Mucosa of rectum (tissue), 2 donors: ENCODE data around the gene LYRM4.

ENCODE experiments used
- H3K27ac ChIP-seq, 2 donors: one replicate each; pipeline ENCODE4 v1.7.0; 2013; ENCODE audit warnings: inconsistent platforms in 2 of 2, low read depth in 2 of 2, low read length in 2 of 2
- H3K27me3 ChIP-seq, 2 donors: one replicate each; pipeline ENCODE4 v1.7.0; 2013; ENCODE audit warnings: low read length in 2 of 2; ENCODE audit not compliant: control insufficient read depth in 2 of 2, insufficient read depth in 2 of 2
- H3K36me3 ChIP-seq, 2 donors: one replicate each; pipeline ENCODE4 v1.7.0; 2013; ENCODE audit warnings: low read length in 2 of 2; ENCODE audit not compliant: control insufficient read depth in 2 of 2, insufficient read depth in 2 of 2
- H3K4me1 ChIP-seq, 2 donors: one replicate each; pipeline ENCODE4 v1.7.0; 2013; ENCODE audit warnings: low read length in 2 of 2, mild to moderate bottlenecking in 1 of 2; ENCODE audit not compliant: control insufficient read depth in 2 of 2, insufficient read depth in 2 of 2
- H3K4me3 ChIP-seq, 2 donors: one replicate each; pipeline ENCODE4 v1.7.0; 2013; ENCODE audit warnings: low read length in 2 of 2
- H3K9ac ChIP-seq, 2 donors: one replicate each; pipeline ENCODE4 v1.7.0; 2013; ENCODE audit warnings: low read length in 2 of 2, low read depth in 1 of 2, mild to moderate bottlenecking in 1 of 2
- H3K9me3 ChIP-seq, 2 donors: one replicate each; pipeline ENCODE4 v1.7.0; 2013; ENCODE audit warnings: low read length in 2 of 2; ENCODE audit not compliant: control insufficient read depth in 2 of 2
- donor health status: healthy.
- donor health status: Normal muscosa, but diverticular disease.

The LYRM4 gene

GRCh38 chr6:5152460-5152859 is 108.3 kb downstream of the LYRM4 start:
- no peak overlapping the region for H3K27ac ChIP-seq
- no peak overlapping the region for H3K9ac ChIP-seq
- H3K27me3 ChIP-seq, result no peaks in the 10 kb centered on the region
- H3K9me3 ChIP-seq, result no peaks in the 10 kb centered on the region
- H3K4me1 ChIP-seq, result no peaks in the 10 kb centered on the region
- no peak overlapping the region for H3K4me3 ChIP-seq
- no peaks in the 10 kb centered on the region for H3K36me3 ChIP-seq

GRCh38 chr6:5151955-5152401 is 108.8 kb downstream of the LYRM4 start:
- Histone ChIP-seq H3K36me3 (no peaks in the 10 kb centered on the region), H3K9ac (no peak overlapping the region), H3K9me3 (no peaks in the 10 kb centered on the region), H3K27ac (no peak overlapping the region), H3K4me3 (no peak overlapping the region), H3K27me3 (no peaks in the 10 kb centered on the region), H3K4me1 (no peaks in the 10 kb centered on the region)

- Histone ChIP-seq H3K9ac (no peak overlapping the region), H3K27me3 (no peaks in the 10 kb centered on the region), H3K4me3 (no peak overlapping the region), H3K27ac (no peak overlapping the region), H3K36me3 (no peaks in the 10 kb centered on the region), H3K4me1 (no peaks in the 10 kb centered on the region), H3K9me3 (no peaks in the 10 kb centered on the region)
These were observed 109.3 kb downstream of the LYRM4 start for GRCh38 chr6:5151360-5151954.

- Histone ChIP-seq H3K4me1 (no peaks in the 10 kb centered on the region), H3K27me3 (no peaks in the 10 kb centered on the region), H3K4me3 (no peak overlapping the region), H3K36me3 (no peaks in the 10 kb centered on the region), H3K9ac (no peak overlapping the region), H3K9me3 (no peaks in the 10 kb centered on the region), H3K27ac (no peak overlapping the region)
These were observed 110.1 kb downstream of the LYRM4 start for GRCh38 chr6:5150551-5151075.

- Histone ChIP-seq H3K36me3 (no peaks in the 10 kb centered on the region), H3K4me3 (no peak overlapping the region), H3K9me3 (no peaks in the 10 kb centered on the region), H3K27ac (no peak overlapping the region), H3K27me3 (no peaks in the 10 kb centered on the region), H3K9ac (no peak overlapping the region), H3K4me1 (no peaks in the 10 kb centered on the region)
These were observed 110.9 kb downstream of the LYRM4 start for GRCh38 chr6:5149891-5150290.

GRCh38 chr6:5149159-5149704 is 111.5 kb downstream of the LYRM4 start:
- no peak overlapping the region for H3K9ac ChIP-seq
- no peak overlapping the region for H3K27ac ChIP-seq
- no peaks in the 10 kb centered on the region for H3K9me3 ChIP-seq
- H3K27me3 ChIP-seq, result no peaks in the 10 kb centered on the region
- H3K36me3 ChIP-seq, result no peaks in the 10 kb centered on the region
- H3K4me3 ChIP-seq, result no peak overlapping the region
- no peaks in the 10 kb centered on the region for H3K4me1 ChIP-seq

- H3K4me1 ChIP-seq, result no peaks in the 10 kb centered on the region
- no peaks in the 10 kb centered on the region for H3K9me3 ChIP-seq
- no peak overlapping the region for H3K9ac ChIP-seq
These were observed 114.4 kb downstream of the LYRM4 start for GRCh38 chr6:5146398-5146797.

GRCh38 chr6:5143634-5144311 is 117.0 kb downstream of the LYRM4 start:
- Histone ChIP-seq H3K4me1 (no peaks in the 10 kb centered on the region), H3K36me3 (no peaks in the 10 kb centered on the region), H3K4me3 (no peak overlapping the region), H3K27me3 (no peaks in the 10 kb centered on the region), H3K27ac (no peak overlapping the region), H3K9me3 (no peaks in the 10 kb centered on the region), H3K9ac (no peak overlapping the region)

More at GRCh38 chr6:5146398-5146797, 114.4 kb downstream of the LYRM4 start:
- no peaks in the 10 kb centered on the region for H3K27me3 ChIP-seq
- H3K27ac ChIP-seq, result no peak overlapping the region
- no peaks in the 10 kb centered on the region for H3K36me3 ChIP-seq
- no peak overlapping the region for H3K4me3 ChIP-seq

GRCh38 chr6:5142915-5143314 is 117.8 kb downstream of the LYRM4 start:
- Histone ChIP-seq H3K4me1 (no peaks in the 10 kb centered on the region), H3K4me3 (no peak overlapping the region), H3K9me3 (no peaks in the 10 kb centered on the region), H3K27ac (no peak overlapping the region), H3K36me3 (no peaks in the 10 kb centered on the region), H3K9ac (no peak overlapping the region), H3K27me3 (no peaks in the 10 kb centered on the region)

GRCh38 chr6:5142131-5142530 is 118.6 kb downstream of the LYRM4 start:
- no peaks in the 10 kb centered on the region for H3K36me3 ChIP-seq
- no peak overlapping the region for H3K9ac ChIP-seq
- H3K9me3 ChIP-seq, result no peaks in the 10 kb centered on the region
- no peak overlapping the region for H3K27ac ChIP-seq
- H3K4me3 ChIP-seq, result no peak overlapping the region
- H3K4me1 ChIP-seq, result no peaks in the 10 kb centered on the region
- H3K27me3 ChIP-seq, result no peaks in the 10 kb centered on the region
